OCI-LY3 (cell line): Measurements from ENCODE around the gene BNC2.

Experiments used
- CTCF ChIP-seq: fragments of 200-600, 300-600 bp; sonication (generic); IDR thresholded peaks from 2 replicates; pipeline ENCODE4 v1.5.1; 2014; ENCODE audit warnings: antibody characterized with exemption, low read length, low read depth
- EZH2phosphoT487 ChIP-seq: fragments of 200-600 bp; shearing (Covaris generic); IDR thresholded peaks from 2 replicates; pipeline ENCODE4 v1.6.1; 2018; ENCODE audit warnings: antibody characterized with exemption, mixed run types, low read depth

GRCh38 chr9:16450578-16450977 lies 419.9 kb downstream of the BNC2 start:
- TF ChIP-seq EZH2phosphoT487 (no peak), CTCF (no peak)
